Measurements from ENCODE around the gene RAP1GAP2.
A peak's percentile ranks its signal among the peaks of the same experiment; 100 is the strongest.

The RAP1GAP2 gene

DNA sequence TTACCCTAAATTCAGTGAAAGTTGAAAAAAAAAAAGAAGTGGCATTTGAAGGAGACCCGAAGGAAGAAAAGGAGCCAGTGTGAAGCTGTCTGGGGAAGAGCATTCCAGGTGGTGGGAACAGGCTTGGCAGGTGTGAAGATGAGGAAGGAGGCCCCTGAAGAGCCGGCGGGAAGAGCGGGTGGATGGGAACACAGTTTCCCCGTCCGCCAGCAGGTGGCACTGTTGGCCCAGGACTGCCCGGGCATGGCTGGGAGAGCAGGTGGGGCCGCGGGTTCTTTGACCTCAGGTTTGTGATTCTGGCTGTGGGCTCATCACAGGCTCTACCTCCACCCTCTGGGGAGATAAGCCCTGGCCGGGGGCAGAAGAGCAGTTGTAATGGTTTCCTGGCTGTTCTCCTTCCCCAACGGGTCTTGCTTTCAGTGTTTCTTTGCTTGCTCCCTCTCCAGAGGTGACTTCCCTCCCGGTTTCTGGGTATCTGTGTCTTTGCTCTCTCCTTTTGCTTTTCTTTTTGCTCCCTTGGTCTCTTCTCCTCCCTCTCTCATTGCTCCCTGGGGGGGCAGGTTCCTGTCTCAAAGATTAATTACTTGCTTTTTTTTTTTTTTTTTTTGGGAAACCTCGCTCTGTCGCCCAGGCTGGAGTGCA lies 32.3 kb downstream of the RAP1GAP2 start:
- Histone ChIP-seq H3K79me2 (ENCODE audit: low read length) (no peaks in the 10 kb centered on the region), H3K9ac (ENCODE audit: low read length) (no peak overlapping the region; the same call in 1 of the 2 replicates), H3K9me2 (replicated peaks; ENCODE audit: insufficient read depth, low read length) (no peaks in the 10 kb centered on the region), H4K20me1 (ENCODE audit: insufficient read depth, low read length) (no peaks in the 10 kb centered on the region), H3K27me3 (replicated peaks; ENCODE audit: insufficient read depth, low read length) (no peaks in the 10 kb centered on the region), H3K4me3 (ENCODE audit: low read length) (peak overlapping the region; percentile 44; the same call in 1 of the 2 replicates), H3K36me3 (replicated peaks; ENCODE audit: insufficient read depth, low read length) (no peaks in the 10 kb centered on the region), H3K4me2 (ENCODE audit: low read depth, low read length) (peak overlapping the region; percentile 81; the same call in 1 of the 2 replicates), H3K27ac (ENCODE audit: low read length) (no peak overlapping the region), H3K9me3 (replicated peaks; ENCODE audit: insufficient read depth, low read length) (no peaks in the 10 kb centered on the region), H3F3A (ENCODE audit: insufficient read depth, low read length) (0 out of 2 replicates have a peak, but pooled peaks cover 9% of the 10 kb centered on the region), H3K4me1 (ENCODE audit: low read length) (peaks cover 13% of the 10 kb centered on the region), H2AFZ (ENCODE audit: low read length) (peak overlapping the region; percentile 66)
- peak; percentile 70 for DNase-seq
- no peak for TF ChIP-seq EZH2 (optimal IDR thresholded peaks at IDR 0.05; ENCODE audit: low read depth, low read length)
- TF ChIP-seq EZH2phosphoT487 (IDR thresholded peaks at IDR 0.05; ENCODE audit: low read length), result no peak
- TF ChIP-seq CTCF (IDR thresholded peaks at IDR 0.05; ENCODE audit: low read length), result peak; percentile 78

GRCh38 chr17:2830678-2831077 lies 34.4 kb downstream of the RAP1GAP2 start:
- no peak for DNase-seq
- no peaks in the 10 kb centered on the region for H3F3A ChIP-seq (ENCODE audit: insufficient read depth, low read length)
- TF ChIP-seq EZH2 (optimal IDR thresholded peaks at IDR 0.05; ENCODE audit: low read depth, low read length) (no peak), EZH2phosphoT487 (IDR thresholded peaks at IDR 0.05; ENCODE audit: low read length) (no peak), CTCF (IDR thresholded peaks at IDR 0.05; ENCODE audit: low read length) (no peak)
- no peak overlapping the region for H3K27ac ChIP-seq (ENCODE audit: low read length)
- H3K4me2 ChIP-seq (ENCODE audit: low read depth, low read length), result no peak overlapping the region
- no peak overlapping the region for H3K4me3 ChIP-seq (ENCODE audit: low read length)
- no peak overlapping the region for H3K9ac ChIP-seq (ENCODE audit: low read length)
- no peaks in the 10 kb centered on the region for H3K9me2 ChIP-seq (replicated peaks; ENCODE audit: insufficient read depth, low read length)
- no peaks in the 10 kb centered on the region for H4K20me1 ChIP-seq (ENCODE audit: insufficient read depth, low read length)
- H2AFZ ChIP-seq (ENCODE audit: low read length), result no peak overlapping the region
- peaks cover 4% of the 10 kb centered on the region; the same call in 1 of the 2 replicates for H3K27me3 ChIP-seq (replicated peaks; ENCODE audit: insufficient read depth, low read length)
- H3K4me1 ChIP-seq (ENCODE audit: low read length), result peaks cover 4% of the 10 kb centered on the region; the same call in 1 of the 2 replicates
- H3K36me3 ChIP-seq (replicated peaks; ENCODE audit: insufficient read depth, low read length), result no peaks in the 10 kb centered on the region
- no peaks in the 10 kb centered on the region for H3K79me2 ChIP-seq (ENCODE audit: low read length)
- H3K9me3 ChIP-seq (replicated peaks; ENCODE audit: insufficient read depth, low read length), result no peaks in the 10 kb centered on the region

DNA sequence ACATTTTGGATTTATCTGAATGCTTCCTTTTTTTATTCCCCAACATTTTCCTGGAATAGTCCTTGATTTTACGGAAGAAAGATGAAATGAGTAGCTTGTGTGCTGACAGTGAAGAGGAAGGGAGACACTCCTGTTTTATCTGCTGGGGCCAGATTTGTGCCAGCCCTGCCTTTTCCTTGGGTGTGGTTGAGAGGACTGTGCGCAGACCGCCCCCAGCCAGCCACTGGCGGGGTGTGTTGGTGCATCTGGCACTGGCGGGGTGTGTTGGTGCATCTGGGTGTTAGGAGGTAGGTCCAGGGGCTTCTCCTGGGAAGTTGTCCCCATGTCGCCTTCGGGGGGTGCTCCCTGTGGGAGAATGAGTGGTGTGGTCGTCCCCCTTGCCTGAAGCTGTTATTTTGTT lies 39.5 kb downstream of the RAP1GAP2 start:
- H3K27me3 ChIP-seq (replicated peaks; ENCODE audit: insufficient read depth, low read length), result peaks cover 16% of the 10 kb centered on the region; the same call in 1 of the 2 replicates
- H2AFZ ChIP-seq (ENCODE audit: low read length), result no peak overlapping the region
- H3K9me2 ChIP-seq (replicated peaks; ENCODE audit: insufficient read depth, low read length), result no peaks in the 10 kb centered on the region
- no peak overlapping the region for H3K4me2 ChIP-seq (ENCODE audit: low read depth, low read length)
- H3K27ac ChIP-seq (ENCODE audit: low read length), result no peak overlapping the region
- H3K9ac ChIP-seq (ENCODE audit: low read length), result no peak overlapping the region
- no peak for DNase-seq
- no peaks in the 10 kb centered on the region for H3K79me2 ChIP-seq (ENCODE audit: low read length)
- H3K36me3 ChIP-seq (replicated peaks; ENCODE audit: insufficient read depth, low read length), result no peaks in the 10 kb centered on the region
- H3K9me3 ChIP-seq (replicated peaks; ENCODE audit: insufficient read depth, low read length), result no peaks in the 10 kb centered on the region
- no peak overlapping the region for H3K4me3 ChIP-seq (ENCODE audit: low read length)
- no peaks in the 10 kb centered on the region for H4K20me1 ChIP-seq (ENCODE audit: insufficient read depth, low read length)
- no peak for TF ChIP-seq EZH2 (optimal IDR thresholded peaks at IDR 0.05; ENCODE audit: low read depth, low read length)
- no peak for TF ChIP-seq EZH2phosphoT487 (IDR thresholded peaks at IDR 0.05; ENCODE audit: low read length)
- TF ChIP-seq CTCF (IDR thresholded peaks at IDR 0.05; ENCODE audit: low read length), result no peak
- no peaks in the 10 kb centered on the region for H3F3A ChIP-seq (ENCODE audit: insufficient read depth, low read length)
- H3K4me1 ChIP-seq (ENCODE audit: low read length), result no peaks in the 10 kb centered on the region

Data from MM.1S (cell line).